GM19023 (cell line): ENCODE results near the gene C1orf122.
A peak's percentile ranks its signal among the peaks of the same experiment; 100 is the strongest.
"Not testable (repeated sequence)": the region's sequence is repeated elsewhere in the genome, so short reads cannot be mapped to it uniquely, and the experiment has no call there.

Source experiments
- ATAC-seq: cut with Tn5 transposase; IDR thresholded peaks from one replicate; pipeline ENCODE4 v1.9.1; 2021; ENCODE audit warnings: mild to moderate bottlenecking, moderate library complexity; ENCODE audit not compliant: unreplicated experiment

The C1orf122 gene

DNA sequence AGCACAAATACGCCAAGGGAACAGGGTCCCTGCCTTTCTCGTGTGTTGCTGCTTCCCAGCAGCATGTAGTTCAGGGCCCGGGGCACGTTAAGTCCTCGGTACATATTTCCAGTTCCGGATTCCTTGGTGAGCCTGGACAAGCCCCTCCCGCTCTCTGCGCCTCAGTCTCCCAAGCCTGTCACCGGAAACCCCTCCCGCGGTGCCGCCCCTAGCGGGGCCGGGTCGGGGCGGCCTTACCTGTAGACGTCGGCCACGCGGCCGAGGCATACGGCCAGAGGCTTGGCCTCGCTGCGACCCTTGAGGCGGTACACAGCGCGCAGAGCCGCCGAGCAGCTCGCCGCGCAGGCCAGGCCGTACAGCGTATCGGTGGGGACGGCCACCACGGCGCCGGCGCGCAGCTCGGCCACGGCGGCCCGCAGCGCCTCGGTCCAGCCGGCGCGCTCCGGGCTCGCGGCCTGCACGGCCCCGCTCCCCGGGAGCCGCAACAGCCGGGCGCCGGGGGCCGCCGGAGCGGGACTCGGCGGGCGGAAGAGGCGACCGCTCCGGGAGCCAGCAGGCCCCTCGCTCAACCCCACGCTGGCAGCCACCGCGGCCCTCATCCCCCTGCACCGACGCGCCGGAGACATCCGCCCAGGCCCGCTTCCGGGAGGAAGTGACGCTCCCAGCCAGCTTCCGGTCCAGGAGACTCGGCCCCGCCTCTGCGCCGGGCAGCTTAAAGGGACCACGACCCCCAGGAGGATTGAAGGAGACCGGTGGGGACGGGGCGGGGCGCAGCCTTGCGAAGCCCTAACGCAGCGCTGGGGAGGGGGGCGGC, at the start of gene C1orf122, which contains the start of gene YRDC:
Gene C1orf122, plus strand, starts transcription at position 236 of the 814 bp plus-strand sequence. CDS start 615 bp downstream, outside the sequence.
Gene YRDC, minus strand, starts transcription at position 654 of the 814 bp plus-strand sequence. Its CDS starts 28 bp downstream, at position 626.
- peak; percentile 89 for ATAC-seq

DNA sequence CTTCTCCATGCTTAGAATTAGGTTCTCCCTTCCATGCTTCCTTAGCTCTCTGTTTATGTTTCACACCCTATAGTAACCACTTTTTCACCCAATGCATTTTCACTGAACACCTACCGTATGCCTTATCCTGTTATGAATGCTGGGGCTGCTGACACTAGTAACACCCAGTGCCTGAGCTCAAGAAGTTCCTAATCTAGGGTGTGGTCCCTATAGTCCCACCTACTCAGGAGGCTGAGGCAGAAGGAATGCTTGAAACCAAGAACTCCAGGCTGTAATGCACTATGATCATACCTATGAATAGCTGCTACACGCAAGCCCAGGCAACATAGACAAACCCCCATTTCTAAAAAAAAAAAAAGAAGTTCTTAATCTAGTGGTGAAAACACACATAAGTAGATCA, 48.1 kb upstream of the C1orf122 start:
- no peak for ATAC-seq

- no peak for ATAC-seq
These were observed 46.0 kb upstream of the C1orf122 start for GRCh38 chr1:37761416-37762095.

GRCh38 chr1:37762516-37762915, 45.1 kb upstream of the C1orf122 start:
- no peak for ATAC-seq

- ATAC-seq, result no peak
These were observed 43.7 kb upstream of the C1orf122 start for GRCh38 chr1:37763791-37764413.

- no peak for ATAC-seq
These were observed 43.2 kb upstream of the C1orf122 start for GRCh38 chr1:37764414-37764825.

GRCh38 chr1:37764888-37765441, 42.6 kb upstream of the C1orf122 start, which contains the start of gene EPHA10:
Gene EPHA10 (minus strand): TSS chr1:37765120. CDS start chr1:37765066, 54 bp downstream.
- no peak for ATAC-seq

- no peak for ATAC-seq
These were observed 41.5 kb upstream of the C1orf122 start for GRCh38 chr1:37765916-37766664.

DNA sequence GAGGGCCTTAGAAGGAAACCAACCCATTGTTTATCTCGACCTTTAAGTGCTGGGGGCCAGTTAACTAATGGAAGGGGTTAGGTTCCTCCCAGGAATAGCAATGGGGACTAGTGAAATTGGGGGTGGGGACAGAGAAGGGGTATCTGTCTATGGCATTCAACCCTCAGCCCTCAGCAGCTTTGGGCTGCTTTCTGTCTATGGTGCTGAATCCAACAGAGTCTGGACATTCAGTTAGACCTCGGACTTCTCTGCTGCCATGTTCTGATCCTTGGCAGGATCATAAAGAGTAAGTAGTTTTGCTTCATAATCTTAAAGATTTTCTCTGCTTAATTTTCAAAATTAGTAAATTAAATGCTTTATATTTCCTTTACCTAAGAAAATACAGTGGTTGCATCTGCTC, 40.1 kb upstream of the C1orf122 start:
- no peak for ATAC-seq

GRCh38 chr1:37771440-37771839, 36.1 kb upstream of the C1orf122 start:
- ATAC-seq, result not testable (repeated sequence)

DNA sequence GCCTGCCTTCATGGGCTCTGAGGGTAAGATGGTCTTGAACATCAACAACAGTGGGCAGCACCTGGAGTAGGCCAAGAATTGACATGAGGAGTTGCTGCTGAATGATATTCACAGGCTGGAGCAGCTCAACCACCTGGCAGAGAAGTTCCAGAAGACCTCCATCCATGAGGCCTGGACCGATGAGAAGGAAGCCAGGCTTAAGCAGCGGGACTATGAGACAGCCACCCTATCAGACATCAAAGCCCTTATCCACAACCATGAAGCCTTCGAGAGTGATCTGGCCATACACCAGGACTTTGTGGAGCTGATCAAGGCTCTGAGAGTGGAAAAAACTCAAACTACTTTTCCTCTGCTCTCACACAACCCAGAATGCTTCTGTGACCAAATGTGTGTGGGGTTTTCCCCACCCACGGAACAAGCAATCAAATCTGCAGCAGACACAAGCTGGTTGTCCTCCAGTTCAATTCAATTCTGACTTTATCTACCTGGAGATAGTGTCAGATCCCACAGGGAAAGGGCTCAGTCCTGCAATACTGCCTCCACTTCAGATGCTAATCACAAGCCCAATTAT, 30.6 kb upstream of the C1orf122 start:
- no peak for ATAC-seq

DNA sequence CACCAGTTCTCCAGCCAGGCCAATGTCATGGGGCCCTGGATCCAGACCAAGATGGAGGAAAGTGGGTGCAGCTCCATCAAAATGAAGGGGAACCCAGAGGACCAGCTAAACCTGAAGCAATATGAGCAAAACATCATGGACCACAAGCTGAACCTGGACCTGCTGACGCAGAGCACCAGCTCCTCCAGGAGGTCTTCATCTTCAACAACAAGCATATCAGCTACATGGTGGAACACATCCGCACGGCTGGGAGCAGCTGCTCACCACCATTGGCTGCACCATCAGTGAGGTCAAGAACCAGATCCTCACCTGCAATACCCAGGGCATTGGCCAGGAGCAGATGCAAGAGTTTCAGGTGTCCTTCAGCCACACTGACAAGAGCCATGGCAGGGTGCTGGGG, 28.9 kb upstream of the C1orf122 start:
- ATAC-seq, result no peak

DNA sequence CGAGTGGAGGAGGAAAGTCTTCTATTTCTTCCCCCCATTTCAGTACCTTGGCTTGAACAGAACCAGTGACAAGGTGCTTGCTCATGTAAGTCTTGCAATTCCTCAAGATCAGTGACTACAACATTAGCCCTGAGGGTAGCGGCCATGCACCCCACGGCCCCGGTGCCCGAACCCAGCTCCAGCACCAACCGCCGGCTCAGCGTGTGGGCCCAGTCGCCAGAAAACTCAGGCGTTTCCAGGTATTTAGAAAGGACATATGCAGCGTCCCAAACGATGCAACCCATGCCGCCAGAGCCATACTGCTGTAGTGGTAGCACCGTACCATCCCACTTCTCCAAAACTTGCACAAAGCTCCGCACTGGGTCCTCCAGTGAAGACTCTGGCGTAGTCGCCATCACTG, 25.1 kb upstream of the C1orf122 start:
- no peak for ATAC-seq

- ATAC-seq, result no peak
These were observed 14.5 kb upstream of the C1orf122 start for GRCh38 chr1:37792943-37793686.

DNA sequence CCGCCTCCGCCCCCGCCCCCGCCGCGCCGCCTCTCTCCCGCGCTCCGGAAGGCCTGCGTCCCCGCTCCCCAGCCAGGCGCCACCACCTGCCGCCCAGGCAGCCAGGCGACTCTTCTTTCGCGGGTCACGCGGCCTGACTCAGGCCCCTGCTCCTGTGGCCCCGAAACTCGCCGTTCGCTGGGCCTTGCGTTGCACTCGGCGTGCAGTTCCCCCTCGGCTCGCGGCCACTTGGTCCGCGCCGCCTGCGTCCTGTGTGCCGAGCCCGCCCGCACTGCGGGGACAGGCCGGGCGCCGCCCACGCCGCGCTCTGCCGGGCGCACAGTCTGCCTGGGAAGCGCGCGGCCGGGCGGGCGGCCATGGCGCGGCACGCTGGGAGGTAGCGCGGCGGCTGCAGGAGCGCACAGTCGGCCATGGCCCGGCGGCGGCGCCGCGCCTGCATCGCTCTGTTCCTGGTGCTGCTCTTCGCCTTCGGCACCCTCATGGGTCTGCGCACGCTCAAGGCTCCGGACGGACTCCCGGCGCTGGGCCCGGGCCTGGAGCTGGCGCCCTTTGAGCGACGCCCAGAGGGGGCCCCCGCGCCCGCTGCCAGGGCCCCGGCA, 13.7 kb upstream of the C1orf122 start, which contains the start of gene MANEAL:
Gene MANEAL, plus strand, starts transcription at position 75 of the 599 bp plus-strand sequence. Its CDS starts 336 bp downstream, at position 411.
- ATAC-seq, result peak; percentile 57

DNA sequence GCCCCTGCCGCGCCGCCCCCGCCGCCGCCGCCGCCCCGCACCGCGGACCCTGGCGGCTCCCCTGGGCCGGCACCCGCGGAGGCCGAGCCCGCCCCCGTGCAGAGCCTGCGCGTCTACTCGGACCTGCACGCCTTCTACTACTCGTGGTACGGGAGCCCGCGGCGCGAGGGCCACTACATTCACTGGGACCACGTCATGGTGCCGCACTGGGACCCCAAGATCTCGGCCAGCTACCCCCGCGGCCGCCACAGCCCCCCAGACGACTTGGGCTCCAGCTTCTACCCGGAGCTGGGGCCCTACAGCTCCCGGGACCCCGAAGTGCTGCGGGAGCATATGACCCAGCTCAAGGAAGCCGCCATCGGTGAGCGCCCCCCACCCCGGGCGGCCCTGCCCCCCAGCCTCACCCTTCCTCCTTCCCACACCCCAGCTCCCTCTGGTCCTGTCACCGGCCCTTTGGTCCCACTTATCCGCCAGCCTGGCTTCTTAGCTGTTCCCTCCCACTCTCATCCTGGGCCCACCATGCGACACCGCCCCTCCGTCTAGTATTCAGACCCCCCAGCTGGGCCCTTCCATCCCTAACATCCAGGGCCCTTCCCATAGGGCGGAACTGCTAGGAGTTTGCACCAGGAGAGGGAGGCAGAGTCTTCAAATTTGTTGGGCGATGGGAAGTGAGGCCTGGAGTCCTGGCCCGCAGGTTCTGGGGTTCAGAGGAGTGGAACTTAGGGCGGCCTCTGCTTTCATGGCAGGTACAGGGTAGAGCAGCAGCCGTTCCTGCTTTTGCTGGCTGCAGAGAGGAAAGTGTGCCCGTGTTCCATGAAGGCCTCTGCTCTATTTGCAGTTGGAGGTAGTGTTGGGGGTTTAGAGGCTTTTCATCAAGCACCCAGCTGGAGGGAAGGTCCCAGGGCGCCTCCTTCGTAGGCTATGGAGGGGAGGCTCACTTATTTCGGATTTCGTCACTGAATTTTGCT, 12.9 kb upstream of the C1orf122 start:
- ATAC-seq, result peak; percentile 42

DNA sequence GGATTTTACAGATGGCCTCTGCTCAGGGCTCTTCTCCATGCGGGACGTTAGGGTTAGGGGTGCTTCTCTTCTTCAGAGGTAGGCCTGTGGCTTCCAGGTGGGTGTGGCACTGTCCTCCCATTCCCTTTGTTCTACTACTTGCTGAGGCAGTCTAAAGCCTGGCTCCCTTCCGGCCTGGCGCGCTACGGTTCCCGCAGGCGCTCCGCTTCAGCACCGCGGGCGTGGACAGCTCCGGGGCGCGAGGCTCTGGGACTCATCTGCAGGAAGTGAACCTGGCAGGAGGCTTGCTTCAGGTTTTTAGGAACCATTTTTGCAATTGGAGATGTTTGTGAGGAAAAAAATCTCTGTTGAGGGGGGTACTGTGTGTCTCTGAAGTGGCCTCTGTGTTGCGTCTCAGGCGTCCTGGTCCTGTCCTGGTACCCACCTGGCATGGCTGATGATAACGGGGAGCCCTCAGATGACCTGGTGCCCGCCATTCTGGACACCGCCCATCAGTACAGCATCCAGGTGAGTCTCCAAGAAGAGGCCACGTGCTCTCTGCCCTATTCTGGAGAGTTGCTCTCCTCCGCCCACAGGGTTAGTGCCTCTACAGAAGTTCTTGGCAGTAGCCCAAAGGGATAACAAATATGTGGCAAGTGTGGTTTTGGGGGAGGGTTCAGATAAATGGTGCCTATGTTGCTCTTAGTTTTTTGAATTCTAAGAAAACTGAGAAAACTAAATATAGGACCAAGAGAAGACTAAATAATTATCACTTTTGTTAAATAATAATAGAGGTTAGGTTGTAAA, 12.1 kb upstream of the C1orf122 start:
- no peak for ATAC-seq
